Measurements from ENCODE around the gene HBE1. TPM values are rescaled to one million over a fixed set of nuclear protein-coding genes. Genes with fewer than 3 reads are reported as not detected.

The HBE1 gene
- total RNA-seq, 1 experiment from 2014 or later: not detected

GRCh38 chr11:5246772-5247471 is 22.8 kb downstream of the HBE1 start:
- no peaks in the 10 kb centered on the region for H3K9me3 ChIP-seq (ENCODE audit: low read length)
- H2AFZ ChIP-seq (ENCODE audit: low read length): no peak overlapping the region
- H3K4me1 ChIP-seq (ENCODE audit: low read length): no peaks in the 10 kb centered on the region
- no peak overlapping the region for H3K27ac ChIP-seq (ENCODE audit: low read length)
- no peaks in the 10 kb centered on the region for H4K20me1 ChIP-seq (ENCODE audit: insufficient read depth, low read depth, low read length)
- no peaks in the 10 kb centered on the region for H3K79me2 ChIP-seq (ENCODE audit: low read length)
- no peak overlapping the region for H3K4me3 ChIP-seq (ENCODE audit: low read length)
- H3K4me2 ChIP-seq (ENCODE audit: low read depth, low read length, poor library complexity, severe bottlenecking): no peak overlapping the region
- no peak for DNase-seq
- H3K9ac ChIP-seq (ENCODE audit: low read length): no peak overlapping the region
- H3K9me2 ChIP-seq (replicated peaks; ENCODE audit: insufficient read depth, low read length): no peaks in the 10 kb centered on the region
- H3K27me3 ChIP-seq (ENCODE audit: low read length): no peaks in the 10 kb centered on the region
- no peaks in the 10 kb centered on the region for H3K36me3 ChIP-seq (ENCODE audit: insufficient read depth, low read length)

DNA sequence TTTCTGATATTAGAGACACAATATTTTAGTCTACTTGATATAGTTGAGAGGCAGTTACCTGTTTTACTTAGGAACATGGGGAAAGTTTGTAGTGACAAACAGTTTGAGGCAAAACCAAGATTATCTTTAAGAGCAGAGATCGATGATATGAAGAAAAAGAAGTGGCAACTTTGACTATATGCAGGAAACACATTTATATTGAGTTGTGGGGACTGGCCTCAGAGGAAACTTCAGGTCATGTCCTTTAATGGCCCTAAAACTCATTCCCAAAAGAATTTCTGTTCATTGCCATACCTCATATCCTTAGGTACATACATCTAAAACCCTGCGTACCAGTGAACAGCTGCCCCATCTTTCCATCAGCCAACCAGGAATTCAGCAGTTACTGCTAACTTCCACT is 24.6 kb downstream of the HBE1 start:
- Histone ChIP-seq H3K9me3 (ENCODE audit: low read length) (no peaks in the 10 kb centered on the region), H3K9ac (ENCODE audit: low read length) (no peak overlapping the region), H3K27me3 (ENCODE audit: low read length) (no peaks in the 10 kb centered on the region), H2AFZ (ENCODE audit: low read length) (no peak overlapping the region), H3K36me3 (ENCODE audit: insufficient read depth, low read length) (no peaks in the 10 kb centered on the region), H3K27ac (ENCODE audit: low read length) (no peak overlapping the region), H3K79me2 (ENCODE audit: low read length) (no peaks in the 10 kb centered on the region), H3K4me2 (ENCODE audit: low read depth, low read length, poor library complexity, severe bottlenecking) (no peak overlapping the region), H3K9me2 (replicated peaks; ENCODE audit: insufficient read depth, low read length) (no peaks in the 10 kb centered on the region), H4K20me1 (ENCODE audit: insufficient read depth, low read depth, low read length) (no peaks in the 10 kb centered on the region), H3K4me1 (ENCODE audit: low read length) (no peaks in the 10 kb centered on the region), H3K4me3 (ENCODE audit: low read length) (no peak overlapping the region)
- no peak for DNase-seq

- Histone ChIP-seq H3K9me3 (ENCODE audit: low read length) (no peaks in the 10 kb centered on the region), H2AFZ (ENCODE audit: low read length) (no peak overlapping the region), H4K20me1 (ENCODE audit: insufficient read depth, low read depth, low read length) (no peaks in the 10 kb centered on the region), H3K27ac (ENCODE audit: low read length) (no peak overlapping the region), H3K36me3 (ENCODE audit: insufficient read depth, low read length) (no peaks in the 10 kb centered on the region), H3K27me3 (ENCODE audit: low read length) (no peaks in the 10 kb centered on the region), H3K9ac (ENCODE audit: low read length) (no peak overlapping the region), H3K4me3 (ENCODE audit: low read length) (no peak overlapping the region), H3K4me2 (ENCODE audit: low read depth, low read length, poor library complexity, severe bottlenecking) (no peak overlapping the region), H3K79me2 (ENCODE audit: low read length) (no peaks in the 10 kb centered on the region), H3K9me2 (replicated peaks; ENCODE audit: insufficient read depth, low read length) (no peaks in the 10 kb centered on the region), H3K4me1 (ENCODE audit: low read length) (no peaks in the 10 kb centered on the region)
- DNase-seq: no peak
These were observed 25.9 kb downstream of the HBE1 start for GRCh38 chr11:5243816-5244180.

GRCh38 chr11:5242933-5243815 is 26.6 kb downstream of the HBE1 start:
- Histone ChIP-seq H2AFZ (ENCODE audit: low read length) (no peak overlapping the region), H3K36me3 (ENCODE audit: insufficient read depth, low read length) (no peaks in the 10 kb centered on the region), H3K4me2 (ENCODE audit: low read depth, low read length, poor library complexity, severe bottlenecking) (no peak overlapping the region), H3K4me1 (ENCODE audit: low read length) (no peaks in the 10 kb centered on the region), H3K9me2 (replicated peaks; ENCODE audit: insufficient read depth, low read length) (no peaks in the 10 kb centered on the region), H3K9me3 (ENCODE audit: low read length) (no peaks in the 10 kb centered on the region), H3K79me2 (ENCODE audit: low read length) (no peaks in the 10 kb centered on the region), H3K27ac (ENCODE audit: low read length) (no peak overlapping the region), H3K9ac (ENCODE audit: low read length) (no peak overlapping the region), H4K20me1 (ENCODE audit: insufficient read depth, low read depth, low read length) (no peaks in the 10 kb centered on the region), H3K4me3 (ENCODE audit: low read length) (no peak overlapping the region), H3K27me3 (ENCODE audit: low read length) (no peaks in the 10 kb centered on the region)
- DNase-seq: no peak

- H3K27me3 ChIP-seq (ENCODE audit: low read length): no peaks in the 10 kb centered on the region
- DNase-seq: no peak
- no peaks in the 10 kb centered on the region for H3K9me2 ChIP-seq (replicated peaks; ENCODE audit: insufficient read depth, low read length)
- no peak overlapping the region for H3K27ac ChIP-seq (ENCODE audit: low read length)
- H3K4me2 ChIP-seq (ENCODE audit: low read depth, low read length, poor library complexity, severe bottlenecking): no peak overlapping the region
- H2AFZ ChIP-seq (ENCODE audit: low read length): no peak overlapping the region
- no peaks in the 10 kb centered on the region for H3K4me1 ChIP-seq (ENCODE audit: low read length)
- no peaks in the 10 kb centered on the region for H4K20me1 ChIP-seq (ENCODE audit: insufficient read depth, low read depth, low read length)
- no peaks in the 10 kb centered on the region for H3K79me2 ChIP-seq (ENCODE audit: low read length)
- no peaks in the 10 kb centered on the region for H3K9me3 ChIP-seq (ENCODE audit: low read length)
- no peak overlapping the region for H3K4me3 ChIP-seq (ENCODE audit: low read length)
- H3K9ac ChIP-seq (ENCODE audit: low read length): no peak overlapping the region
- no peaks in the 10 kb centered on the region for H3K36me3 ChIP-seq (ENCODE audit: insufficient read depth, low read length)
These were observed 27.5 kb downstream of the HBE1 start for GRCh38 chr11:5242208-5242607.

- Histone ChIP-seq H3K4me1 (ENCODE audit: low read length) (no peaks in the 10 kb centered on the region), H2AFZ (ENCODE audit: low read length) (no peak overlapping the region), H3K79me2 (ENCODE audit: low read length) (no peaks in the 10 kb centered on the region), H4K20me1 (ENCODE audit: insufficient read depth, low read depth, low read length) (no peaks in the 10 kb centered on the region), H3K27me3 (ENCODE audit: low read length) (no peaks in the 10 kb centered on the region), H3K9me2 (replicated peaks; ENCODE audit: insufficient read depth, low read length) (no peaks in the 10 kb centered on the region), H3K4me2 (ENCODE audit: low read depth, low read length, poor library complexity, severe bottlenecking) (no peak overlapping the region), H3K27ac (ENCODE audit: low read length) (no peak overlapping the region), H3K36me3 (ENCODE audit: insufficient read depth, low read length) (no peaks in the 10 kb centered on the region), H3K9me3 (ENCODE audit: low read length) (no peaks in the 10 kb centered on the region), H3K9ac (ENCODE audit: low read length) (no peak overlapping the region), H3K4me3 (ENCODE audit: low read length) (no peak overlapping the region)
- no peak for DNase-seq
These were observed 28.3 kb downstream of the HBE1 start for GRCh38 chr11:5241458-5241857.

GRCh38 chr11:5240458-5240857 is 29.3 kb downstream of the HBE1 start:
- Histone ChIP-seq H3K9me2 (replicated peaks; ENCODE audit: insufficient read depth, low read length) (no peaks in the 10 kb centered on the region), H3K27ac (ENCODE audit: low read length) (no peak overlapping the region), H3K36me3 (ENCODE audit: insufficient read depth, low read length) (no peaks in the 10 kb centered on the region), H4K20me1 (ENCODE audit: insufficient read depth, low read depth, low read length) (no peaks in the 10 kb centered on the region), H3K4me1 (ENCODE audit: low read length) (no peaks in the 10 kb centered on the region), H3K9ac (ENCODE audit: low read length) (no peak overlapping the region), H3K27me3 (ENCODE audit: low read length) (no peaks in the 10 kb centered on the region), H3K9me3 (ENCODE audit: low read length) (no peaks in the 10 kb centered on the region), H3K79me2 (ENCODE audit: low read length) (no peaks in the 10 kb centered on the region), H3K4me2 (ENCODE audit: low read depth, low read length, poor library complexity, severe bottlenecking) (no peak overlapping the region), H2AFZ (ENCODE audit: low read length) (no peak overlapping the region), H3K4me3 (ENCODE audit: low read length) (no peak overlapping the region)
- no peak for DNase-seq

- Histone ChIP-seq H3K79me2 (ENCODE audit: low read length) (no peaks in the 10 kb centered on the region), H3K27ac (ENCODE audit: low read length) (no peak overlapping the region), H3K9me3 (ENCODE audit: low read length) (no peaks in the 10 kb centered on the region), H2AFZ (ENCODE audit: low read length) (no peak overlapping the region), H3K4me2 (ENCODE audit: low read depth, low read length, poor library complexity, severe bottlenecking) (no peak overlapping the region), H3K4me1 (ENCODE audit: low read length) (no peaks in the 10 kb centered on the region), H3K9me2 (replicated peaks; ENCODE audit: insufficient read depth, low read length) (no peaks in the 10 kb centered on the region), H3K36me3 (ENCODE audit: insufficient read depth, low read length) (no peaks in the 10 kb centered on the region), H4K20me1 (ENCODE audit: insufficient read depth, low read depth, low read length) (no peaks in the 10 kb centered on the region), H3K9ac (ENCODE audit: low read length) (no peak overlapping the region), H3K27me3 (ENCODE audit: low read length) (no peaks in the 10 kb centered on the region), H3K4me3 (ENCODE audit: low read length) (no peak overlapping the region)
- no peak for DNase-seq
These were observed 29.7 kb downstream of the HBE1 start for GRCh38 chr11:5240056-5240455.

Data from Karpas-422 (cell line).